SK-N-SH treated with all-trans-retinoic acid at 6 μM for 48 hours (cell line): ENCODE results near the gene CTNS.

Experiments used
- ATAC-seq: fragments of 200-7000 bp; cut with Tn5 transposase; 3 replicates; pipeline ENCODE4 v1.9.1; 2020; ENCODE audit warnings: mild to moderate bottlenecking, moderate library complexity
- ARNTL ChIP-seq: fragments of 450-650 bp; formaldehyde crosslinking; IDR thresholded peaks from 2 replicates; pipeline ENCODE4 v1.5.0; 2020; ENCODE audit warnings: low read depth, mild to moderate bottlenecking, moderate library complexity, borderline replicate concordance
- BACH2 ChIP-seq: fragments of 250-450 bp; sonication (Bioruptor Pico); IDR thresholded peaks from 2 replicates; pipeline ENCODE4 v1.9.0; 2021; ENCODE audit warnings: mild to moderate bottlenecking, borderline replicate concordance
- CSDC2 ChIP-seq: fragments of 250-450 bp; sonication (Bioruptor Pico); IDR thresholded peaks from 2 replicates; pipeline ENCODE4 v1.5.0; 2020; ENCODE audit warnings: mild to moderate bottlenecking, moderate library complexity
- GLIS3 ChIP-seq: fragments of 250-450 bp; sonication (Bioruptor Pico); IDR thresholded peaks from 2 replicates; pipeline ENCODE4 v1.5.0; 2020; ENCODE audit warnings: mild to moderate bottlenecking, moderate library complexity
- ISL1 ChIP-seq: fragments of 250-450 bp; sonication (Bioruptor Pico); IDR thresholded peaks from 2 replicates; pipeline ENCODE4 v2.1.2; 2022; ENCODE audit warnings: mild to moderate bottlenecking, moderate library complexity
- PPARA ChIP-seq: fragments of 250-450 bp; sonication (Bioruptor Pico); IDR thresholded peaks from 2 replicates; pipeline ENCODE4 v1.5.0; 2020; ENCODE audit warnings: mild to moderate bottlenecking, borderline replicate concordance
- RARB ChIP-seq: fragments of 250-450 bp; sonication (Bioruptor Pico); IDR thresholded peaks from 2 replicates; pipeline ENCODE4 v1.8.0; 2021; ENCODE audit warnings: mild to moderate bottlenecking, moderate library complexity
- TCF4 ChIP-seq: fragments of 250-450 bp; sonication (Bioruptor Pico); IDR thresholded peaks from 2 replicates; pipeline ENCODE4 v1.8.0; 2021; ENCODE audit warnings: mild to moderate bottlenecking, moderate library complexity, borderline replicate concordance
- TOX ChIP-seq: fragments of 250-450 bp; sonication (Bioruptor Pico); IDR thresholded peaks from 2 replicates; pipeline ENCODE4 v1.8.0; 2021; ENCODE audit warnings: mild to moderate bottlenecking, moderate library complexity, borderline replicate concordance
- TSHZ2 ChIP-seq: fragments of 250-450 bp; sonication (Bioruptor Pico); IDR thresholded peaks from 2 replicates; pipeline ENCODE4 v1.5.0; 2020; ENCODE audit warnings: mild to moderate bottlenecking, moderate library complexity
- ZFP3 ChIP-seq: fragments of 250-450 bp; sonication (Bioruptor Pico); IDR thresholded peaks from 2 replicates; pipeline ENCODE4 v1.5.0; 2020; ENCODE audit warnings: mild to moderate bottlenecking, moderate library complexity
- ZNF565 ChIP-seq: fragments of 450-650 bp; formaldehyde crosslinking; conservative IDR thresholded peaks from 2 replicates; pipeline ENCODE4 v1.5.0; 2020; ENCODE audit warnings: low read depth, mild to moderate bottlenecking, moderate library complexity
- ZNF8 ChIP-seq: fragments of 450-650 bp; formaldehyde crosslinking; IDR thresholded peaks from 2 replicates; pipeline ENCODE4 v1.5.0; 2020; ENCODE audit warnings: mild to moderate bottlenecking, moderate library complexity
- TF ChIP-seq, protein P1 (sequence below): fragments of 250-450 bp; sonication (Bioruptor Pico); IDR thresholded peaks from 2 replicates; pipeline ENCODE4 v1.8.0; 2021; ENCODE audit warnings: low read depth, mild to moderate bottlenecking, moderate library complexity, borderline replicate concordance
- TF ChIP-seq, protein P2 (sequence below): fragments of 250-450 bp; sonication (Bioruptor Pico); IDR thresholded peaks from 2 replicates; pipeline ENCODE4 v1.8.0; 2020; ENCODE audit warnings: mild to moderate bottlenecking, moderate library complexity, borderline replicate concordance

The CTNS gene

GRCh38 chr17:3659541-3660111 is 23.1 kb downstream of the CTNS start (continued):
- TF ChIP-seq, protein P1, sequence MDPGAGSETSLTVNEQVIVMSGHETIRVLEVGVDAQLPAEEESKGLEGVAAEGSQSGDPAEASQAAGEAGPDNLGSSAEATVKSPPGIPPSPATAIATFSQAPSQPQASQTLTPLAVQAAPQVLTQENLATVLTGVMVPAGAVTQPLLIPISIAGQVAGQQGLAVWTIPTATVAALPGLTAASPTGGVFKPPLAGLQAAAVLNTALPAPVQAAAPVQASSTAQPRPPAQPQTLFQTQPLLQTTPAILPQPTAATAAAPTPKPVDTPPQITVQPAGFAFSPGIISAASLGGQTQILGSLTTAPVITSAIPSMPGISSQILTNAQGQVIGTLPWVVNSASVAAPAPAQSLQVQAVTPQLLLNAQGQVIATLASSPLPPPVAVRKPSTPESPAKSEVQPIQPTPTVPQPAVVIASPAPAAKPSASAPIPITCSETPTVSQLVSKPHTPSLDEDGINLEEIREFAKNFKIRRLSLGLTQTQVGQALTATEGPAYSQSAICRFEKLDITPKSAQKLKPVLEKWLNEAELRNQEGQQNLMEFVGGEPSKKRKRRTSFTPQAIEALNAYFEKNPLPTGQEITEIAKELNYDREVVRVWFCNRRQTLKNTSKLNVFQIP (CRISPR knock-in tag) = no peak

DNA sequence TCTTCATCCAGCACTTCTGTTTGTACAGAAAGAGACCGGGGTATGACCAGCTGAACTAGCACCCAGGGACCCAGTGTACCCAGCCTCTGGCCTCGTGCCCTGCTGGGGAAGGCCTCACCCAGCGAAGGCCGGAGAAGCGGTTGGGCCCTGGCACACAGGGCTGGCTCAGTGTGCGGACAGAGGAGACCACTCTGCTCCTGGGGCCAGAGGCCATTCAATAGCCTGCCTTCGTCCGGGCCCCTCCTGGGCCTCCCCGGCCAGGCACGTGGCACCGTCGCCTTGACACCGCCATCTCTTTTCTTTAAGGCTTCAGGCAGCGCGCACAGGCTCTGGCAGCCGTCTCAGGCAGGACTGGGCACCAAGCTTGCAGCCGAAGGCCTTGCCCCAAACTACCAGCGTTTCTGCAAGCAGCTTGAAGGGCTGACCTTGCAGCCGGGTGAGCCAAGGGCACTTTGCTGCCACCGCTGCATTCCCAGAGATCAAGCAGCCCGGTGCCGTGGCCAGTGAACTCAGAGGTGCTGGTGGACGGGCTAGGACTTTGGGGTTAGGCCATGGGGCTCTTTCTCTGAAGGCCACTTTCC is 23.8 kb downstream of the CTNS start:
- peak; percentile 15 for ATAC-seq
- TF ChIP-seq ZNF8 (CRISPR knock-in tag) = no peak
- TF ChIP-seq, protein P2, sequence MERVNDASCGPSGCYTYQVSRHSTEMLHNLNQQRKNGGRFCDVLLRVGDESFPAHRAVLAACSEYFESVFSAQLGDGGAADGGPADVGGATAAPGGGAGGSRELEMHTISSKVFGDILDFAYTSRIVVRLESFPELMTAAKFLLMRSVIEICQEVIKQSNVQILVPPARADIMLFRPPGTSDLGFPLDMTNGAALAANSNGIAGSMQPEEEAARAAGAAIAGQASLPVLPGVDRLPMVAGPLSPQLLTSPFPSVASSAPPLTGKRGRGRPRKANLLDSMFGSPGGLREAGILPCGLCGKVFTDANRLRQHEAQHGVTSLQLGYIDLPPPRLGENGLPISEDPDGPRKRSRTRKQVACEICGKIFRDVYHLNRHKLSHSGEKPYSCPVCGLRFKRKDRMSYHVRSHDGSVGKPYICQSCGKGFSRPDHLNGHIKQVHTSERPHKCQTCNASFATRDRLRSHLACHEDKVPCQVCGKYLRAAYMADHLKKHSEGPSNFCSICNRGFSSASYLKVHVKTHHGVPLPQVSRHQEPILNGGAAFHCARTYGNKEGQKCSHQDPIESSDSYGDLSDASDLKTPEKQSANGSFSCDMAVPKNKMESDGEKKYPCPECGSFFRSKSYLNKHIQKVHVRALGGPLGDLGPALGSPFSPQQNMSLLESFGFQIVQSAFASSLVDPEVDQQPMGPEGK = no peak
- no peak for TF ChIP-seq TOX (CRISPR knock-in tag)
- TF ChIP-seq BACH2 (CRISPR knock-in tag) = no peak
- TF ChIP-seq, all 23 proteins: peak for 0

GRCh38 chr17:3663102-3664011 is 26.8 kb downstream of the CTNS start:
- TF ChIP-seq ZFP3 (CRISPR knock-in tag) = no peak
- no peak for TF ChIP-seq ZNF8 (CRISPR knock-in tag)
- TF ChIP-seq TSHZ2 (CRISPR knock-in tag) = no peak
- TF ChIP-seq ARNTL (CRISPR knock-in tag) = no peak
- TF ChIP-seq CSDC2 (CRISPR knock-in tag) = no peak
- TF ChIP-seq GLIS3 (CRISPR knock-in tag) = no peak
- no peak for TF ChIP-seq PPARA (CRISPR knock-in tag)
- ATAC-seq = no peak

GRCh38 chr17:3665834-3666233 is 29.3 kb downstream of the CTNS start:
- TF ChIP-seq, protein P2 = no peak
- TF ChIP-seq ZNF565 (CRISPR knock-in tag) (no peak), TCF4 (CRISPR knock-in tag) (no peak), BACH2 (CRISPR knock-in tag) (no peak), ISL1 (CRISPR knock-in tag) (no peak), RARB (CRISPR knock-in tag) (no peak)
- TF ChIP-seq, protein P1 (CRISPR knock-in tag) = no peak
- ATAC-seq = no peak
